GM18508 (cell line): ENCODE results near the gene SDK2.

ENCODE experiments used
- ATAC-seq: cut with Tn5 transposase; IDR thresholded peaks from one replicate; pipeline ENCODE4 v1.9.1; 2021; ENCODE audit warnings: moderate number of reproducible peaks; ENCODE audit not compliant: insufficient read depth, unreplicated experiment

SDK2 gene

DNA sequence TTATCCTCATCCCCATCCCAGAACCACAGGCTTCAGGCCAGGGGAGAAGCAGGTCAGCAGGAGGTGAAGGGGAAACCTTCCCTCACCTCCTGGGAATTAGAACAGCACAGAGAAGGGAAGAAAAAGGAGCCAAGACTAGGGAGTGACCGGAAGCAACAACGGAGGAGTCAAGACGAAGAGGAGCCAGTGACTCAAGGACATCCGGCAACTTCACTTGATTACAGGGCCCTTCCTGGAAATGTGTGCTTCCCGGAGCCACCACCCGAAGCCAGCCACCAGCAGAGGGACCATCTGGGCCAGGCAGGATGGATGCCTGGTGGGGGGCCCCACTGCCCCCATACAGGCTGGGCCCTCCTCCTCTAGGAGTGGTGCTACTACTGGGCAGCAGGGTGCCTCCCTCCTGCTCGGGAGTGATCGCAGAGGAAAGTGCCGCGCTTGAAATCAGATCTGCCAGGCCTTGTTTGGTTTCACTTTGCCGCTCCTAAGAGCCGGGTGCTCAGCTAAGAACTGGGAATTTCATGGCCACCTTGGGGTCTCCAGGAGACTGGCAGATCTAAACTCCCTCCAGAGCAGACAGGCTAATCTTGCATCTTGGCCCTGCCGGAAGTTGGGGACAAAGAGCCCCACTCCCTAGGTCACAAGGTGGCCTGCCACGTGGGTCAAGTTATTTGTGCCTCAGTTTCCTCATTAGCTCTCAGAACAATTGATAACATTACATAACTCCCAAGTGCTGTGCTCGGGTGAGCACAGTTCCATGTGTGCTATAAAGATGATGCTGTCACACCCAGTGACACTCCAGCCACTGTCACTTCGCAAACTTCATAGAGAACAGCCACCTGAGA, 339.1 kb downstream of the SDK2 start:
- no peak for ATAC-seq

DNA sequence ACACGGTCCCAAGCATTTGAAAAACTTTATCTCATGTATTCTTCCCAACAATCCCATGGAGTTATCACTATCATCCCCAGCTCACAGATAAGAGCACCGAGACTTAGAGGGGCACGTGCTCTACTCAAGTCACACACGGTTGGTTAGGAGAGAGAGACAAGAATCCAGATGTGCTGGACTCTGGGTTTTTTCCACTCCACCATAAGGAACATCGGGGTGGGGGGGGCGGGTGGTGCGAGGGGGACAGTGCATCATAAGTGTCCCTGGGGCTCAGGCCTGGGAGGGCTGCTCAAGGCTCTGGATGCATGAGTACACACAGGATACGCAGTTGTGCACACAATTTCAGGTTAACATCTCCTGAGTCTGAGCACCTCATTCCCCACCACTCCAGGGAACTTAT, 339.8 kb downstream of the SDK2 start:
- ATAC-seq = no peak

DNA sequence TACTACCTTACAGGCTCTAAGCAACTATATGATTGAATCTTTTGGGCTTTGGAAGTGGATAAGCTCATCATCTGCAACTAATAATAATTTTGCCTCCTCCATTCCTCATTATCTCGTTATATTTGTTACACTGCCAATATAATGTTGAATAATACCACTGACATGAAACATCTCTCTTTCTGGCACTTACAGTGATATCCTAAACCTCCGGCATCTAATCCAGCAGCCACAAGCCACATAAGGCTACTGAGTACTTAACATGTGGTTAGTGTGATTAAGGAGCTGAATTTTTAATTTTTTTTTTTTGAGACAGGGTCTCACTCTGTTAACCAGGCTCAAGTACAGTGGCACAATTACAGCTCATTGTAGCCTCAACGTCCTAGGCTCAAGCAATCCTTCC, 342.1 kb downstream of the SDK2 start:
- no peak for ATAC-seq

DNA sequence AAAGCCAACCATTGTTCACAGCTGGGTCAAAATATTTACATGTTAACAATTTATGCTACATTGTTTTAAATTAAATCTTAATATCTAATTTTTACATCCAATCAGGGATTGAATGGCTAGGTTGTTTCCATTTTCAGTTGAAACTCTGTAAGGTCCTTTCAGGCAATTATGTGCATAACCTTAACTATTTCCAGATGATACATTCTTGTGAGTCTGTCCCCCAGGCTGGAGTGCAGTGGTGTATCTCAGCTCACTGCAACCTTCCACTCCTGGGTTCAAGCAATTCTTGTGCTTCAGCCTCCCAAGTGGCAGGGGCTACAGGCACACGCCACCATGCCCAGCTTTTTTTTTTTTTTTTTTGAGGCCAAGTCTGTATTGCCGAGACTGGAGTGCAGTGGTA, 342.9 kb downstream of the SDK2 start:
- no peak for ATAC-seq

DNA sequence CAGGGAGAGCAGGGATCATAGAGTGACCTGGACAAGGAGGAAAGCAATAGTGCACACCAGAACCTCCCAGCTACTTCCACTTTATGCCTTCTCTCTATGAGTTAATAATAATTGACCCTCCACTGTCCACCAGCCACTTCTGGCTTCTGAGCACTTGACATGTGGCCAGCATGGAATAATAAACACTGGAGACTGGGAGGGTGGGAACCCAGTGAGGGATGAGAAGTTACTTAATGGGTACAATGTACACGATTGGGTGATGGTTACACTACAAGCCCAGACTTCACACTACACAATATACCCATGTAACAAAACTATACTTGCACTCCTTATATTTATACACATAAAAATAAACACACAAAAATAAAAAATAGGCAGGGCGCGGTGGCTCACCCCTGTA, 343.9 kb downstream of the SDK2 start:
- ATAC-seq = no peak

DNA sequence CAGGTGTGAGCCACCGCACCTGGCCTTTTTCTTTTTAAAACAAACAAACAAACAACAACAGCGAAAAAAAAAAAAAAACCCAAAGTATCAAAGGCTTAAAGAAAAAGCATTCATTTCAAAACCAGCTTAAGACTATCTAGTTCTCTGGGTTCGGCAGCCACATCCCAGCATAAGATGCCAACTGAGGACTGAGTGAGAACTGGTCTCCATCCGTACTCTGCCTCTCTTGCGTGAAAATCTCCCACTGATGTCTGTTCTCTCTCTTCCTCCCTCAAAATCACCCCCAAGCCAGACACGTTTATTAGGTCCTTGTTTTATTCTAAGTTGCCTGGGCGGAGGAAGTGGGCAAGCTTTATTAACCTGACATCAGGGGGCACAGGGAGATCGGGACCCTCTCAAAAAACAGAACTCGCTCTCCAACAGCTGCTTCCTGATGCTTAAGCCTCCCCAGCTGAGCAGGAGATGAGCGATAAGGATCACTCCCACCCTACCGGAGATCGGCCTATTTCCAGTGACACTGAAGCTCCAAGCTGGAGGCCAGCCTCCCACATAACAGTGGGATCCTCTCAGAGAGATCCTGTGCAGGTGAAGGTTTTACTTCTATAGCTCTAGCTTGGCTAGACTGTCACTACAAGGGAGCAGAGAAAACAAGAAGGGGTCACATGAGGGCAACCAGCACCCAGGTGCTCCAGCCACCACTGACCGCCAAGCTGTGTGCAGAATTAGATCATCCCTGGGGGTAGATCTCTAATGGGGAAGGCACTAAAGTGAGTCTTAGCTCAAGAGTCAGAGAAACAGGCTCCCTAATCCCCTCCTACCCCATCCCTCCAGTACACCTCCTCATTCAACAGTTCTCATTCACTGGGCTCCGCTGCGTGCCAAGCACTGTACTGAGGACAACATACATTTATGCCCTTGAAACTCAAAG, 346.0 kb downstream of the SDK2 start:
- ATAC-seq = no peak

DNA sequence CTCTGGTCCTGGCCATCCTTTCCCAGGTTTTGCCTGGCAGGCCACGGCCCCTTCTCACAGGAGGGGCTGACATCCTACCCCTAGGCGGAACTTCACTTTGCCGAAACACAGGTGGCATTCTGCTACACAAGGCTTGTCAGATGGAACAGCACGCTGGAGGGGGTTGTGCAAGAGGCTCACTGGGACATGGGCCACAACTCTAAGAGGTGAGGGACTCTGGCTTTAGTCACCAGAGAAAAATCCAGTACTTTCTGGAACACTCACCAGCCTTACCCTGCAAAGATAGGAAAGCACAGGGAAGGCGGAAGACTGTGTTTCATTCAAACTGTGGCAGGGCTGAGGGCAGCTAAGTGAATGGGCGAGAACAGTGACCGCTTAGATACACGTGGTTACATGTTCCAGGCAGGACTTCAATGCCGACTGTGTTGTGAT, 350.7 kb downstream of the SDK2 start:
- ATAC-seq = no peak

DNA sequence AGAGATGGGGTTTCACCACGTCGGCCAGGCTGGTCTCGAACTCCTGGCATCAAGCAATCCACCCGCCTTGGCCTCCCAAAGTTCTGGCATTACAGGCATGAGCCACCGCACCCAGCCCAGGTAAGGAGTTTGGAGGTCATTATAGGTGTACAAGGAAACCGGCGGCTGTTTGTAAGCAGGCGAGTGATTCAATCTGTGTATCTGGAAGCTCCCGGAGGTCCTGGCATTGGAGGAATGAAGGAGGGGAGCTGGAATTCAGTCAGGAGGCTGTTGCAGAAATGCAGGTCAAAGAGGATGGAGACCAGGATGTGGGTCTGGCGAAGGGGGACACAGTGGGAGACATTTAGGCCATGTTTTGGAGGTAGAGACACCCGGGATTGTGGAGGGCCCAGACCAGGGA, 351.2 kb downstream of the SDK2 start:
- ATAC-seq = no peak

DNA sequence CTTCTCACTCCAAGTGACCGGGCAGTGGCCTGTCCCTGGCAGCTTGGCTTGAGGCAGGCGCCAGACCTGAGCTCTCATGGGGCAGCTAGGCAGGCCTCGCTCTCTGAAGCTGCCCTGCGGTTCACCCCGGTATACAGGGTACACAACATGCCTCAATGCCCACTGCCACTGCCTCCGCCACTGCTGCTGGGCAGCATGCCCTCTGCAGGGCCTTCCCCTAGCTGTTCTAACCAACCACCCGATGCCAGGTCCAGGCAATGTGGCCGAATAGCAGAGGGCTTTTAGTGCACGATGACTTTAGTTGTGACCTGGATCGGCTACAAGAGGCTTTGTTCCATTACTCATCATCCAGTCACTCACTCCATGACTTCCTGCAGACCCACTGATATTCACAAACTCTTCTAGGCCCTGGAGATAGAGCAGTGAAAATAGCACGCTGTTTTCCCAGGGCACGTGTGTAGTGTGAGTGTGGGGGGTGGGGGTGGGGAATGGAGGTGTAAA, 352.2 kb downstream of the SDK2 start:
- no peak for ATAC-seq

DNA sequence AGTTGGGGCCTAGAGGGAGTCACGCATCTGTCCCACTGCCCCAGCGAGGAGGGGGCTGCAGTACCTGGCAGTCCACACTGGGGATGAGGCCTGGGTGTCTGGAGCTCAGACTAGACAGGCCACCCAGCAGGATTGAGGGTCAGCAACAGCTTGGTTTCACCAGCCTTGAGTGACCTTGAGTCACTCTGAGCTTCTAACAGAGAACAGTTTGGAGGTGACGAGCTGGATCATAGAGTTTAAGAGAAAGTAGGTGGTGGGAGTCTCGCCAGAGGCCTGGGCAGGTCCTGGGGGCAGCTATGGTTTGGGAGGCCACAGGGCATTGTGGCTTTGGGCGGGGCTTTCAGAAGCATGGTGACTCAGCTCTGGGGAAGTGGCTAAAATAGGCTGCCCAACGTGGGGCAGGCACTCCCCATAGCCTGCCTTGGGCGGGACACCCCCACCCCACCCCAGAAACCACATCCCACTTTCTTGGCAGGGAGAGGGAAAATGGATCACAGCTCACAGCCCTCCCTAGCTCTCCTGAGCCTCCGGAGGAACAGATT, 352.9 kb downstream of the SDK2 start:
- peak; percentile 91 for ATAC-seq

DNA sequence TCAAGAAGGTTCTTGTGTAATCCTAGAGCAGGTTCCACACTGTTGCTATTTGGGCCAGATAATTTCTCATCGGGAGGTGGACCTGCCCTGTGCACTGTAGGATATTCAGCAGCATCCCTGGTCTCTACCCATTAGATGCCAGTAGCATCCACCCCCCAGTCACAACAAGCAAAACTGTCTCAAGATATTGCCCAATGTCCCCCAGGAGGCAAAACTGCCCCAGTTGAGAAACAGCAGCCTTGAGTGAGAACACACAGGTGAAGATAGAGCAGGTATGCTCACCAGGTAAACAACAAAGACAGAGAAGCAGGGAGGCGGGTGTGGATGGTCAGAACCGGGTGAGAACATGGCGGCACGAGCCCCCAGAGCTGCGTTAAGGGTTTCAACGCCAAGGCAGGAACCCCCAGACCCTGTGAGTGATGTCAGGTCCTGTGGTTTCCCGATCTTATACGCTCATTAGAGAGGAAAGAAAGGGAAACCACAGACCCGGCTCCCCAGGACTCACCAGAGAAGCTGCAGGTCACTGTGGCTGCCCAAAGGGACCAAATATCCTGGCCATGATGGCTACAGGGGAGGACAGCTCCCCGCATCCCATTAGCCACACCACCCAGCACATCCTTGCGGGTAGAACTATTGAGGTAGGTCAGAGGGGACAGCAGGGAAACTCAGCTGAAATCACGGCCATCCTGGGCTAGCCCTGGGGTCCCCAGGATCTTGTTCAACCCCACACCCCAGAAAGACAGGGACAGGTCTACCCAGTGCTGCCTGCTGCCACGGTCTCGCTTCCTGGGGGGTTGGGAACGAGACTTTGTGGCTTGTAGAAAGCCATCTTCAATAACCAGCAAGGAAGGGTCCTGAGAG, 353.6 kb downstream of the SDK2 start:
- no peak for ATAC-seq

DNA sequence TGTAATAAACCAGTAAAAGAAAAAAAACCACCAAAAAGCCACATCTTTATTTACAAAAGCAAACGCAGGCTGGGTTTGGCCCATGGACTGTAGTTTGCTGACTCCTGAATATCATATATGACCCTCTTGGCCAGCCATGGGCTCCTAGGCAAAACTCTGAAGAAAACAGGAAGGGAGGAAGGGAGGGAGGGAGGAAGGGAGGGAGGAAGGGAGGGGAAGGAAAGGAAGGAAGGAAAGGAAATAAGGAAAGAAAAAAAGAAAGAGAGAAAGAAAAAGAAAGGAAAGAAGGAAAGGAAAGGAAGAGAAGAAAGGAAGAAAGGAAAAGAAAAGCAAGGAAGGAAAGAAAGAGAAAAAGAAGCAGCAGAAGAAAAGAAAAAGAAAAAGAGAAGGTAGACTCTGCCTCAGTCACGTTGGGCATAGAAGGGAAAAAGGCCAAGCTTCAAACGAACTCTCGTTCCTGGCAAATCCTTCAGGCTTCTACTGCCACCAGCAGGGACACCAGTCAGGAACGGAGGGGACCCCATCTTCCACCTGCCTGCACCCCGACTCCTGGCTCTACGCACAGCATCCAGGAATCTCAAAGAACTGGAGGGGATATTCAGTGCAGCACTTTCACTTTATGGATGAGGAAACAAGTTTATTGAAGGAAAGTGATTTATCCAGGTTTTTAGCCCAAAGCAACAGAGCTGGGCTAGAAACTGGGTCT, 354.5 kb downstream of the SDK2 start:
- ATAC-seq = no peak

DNA sequence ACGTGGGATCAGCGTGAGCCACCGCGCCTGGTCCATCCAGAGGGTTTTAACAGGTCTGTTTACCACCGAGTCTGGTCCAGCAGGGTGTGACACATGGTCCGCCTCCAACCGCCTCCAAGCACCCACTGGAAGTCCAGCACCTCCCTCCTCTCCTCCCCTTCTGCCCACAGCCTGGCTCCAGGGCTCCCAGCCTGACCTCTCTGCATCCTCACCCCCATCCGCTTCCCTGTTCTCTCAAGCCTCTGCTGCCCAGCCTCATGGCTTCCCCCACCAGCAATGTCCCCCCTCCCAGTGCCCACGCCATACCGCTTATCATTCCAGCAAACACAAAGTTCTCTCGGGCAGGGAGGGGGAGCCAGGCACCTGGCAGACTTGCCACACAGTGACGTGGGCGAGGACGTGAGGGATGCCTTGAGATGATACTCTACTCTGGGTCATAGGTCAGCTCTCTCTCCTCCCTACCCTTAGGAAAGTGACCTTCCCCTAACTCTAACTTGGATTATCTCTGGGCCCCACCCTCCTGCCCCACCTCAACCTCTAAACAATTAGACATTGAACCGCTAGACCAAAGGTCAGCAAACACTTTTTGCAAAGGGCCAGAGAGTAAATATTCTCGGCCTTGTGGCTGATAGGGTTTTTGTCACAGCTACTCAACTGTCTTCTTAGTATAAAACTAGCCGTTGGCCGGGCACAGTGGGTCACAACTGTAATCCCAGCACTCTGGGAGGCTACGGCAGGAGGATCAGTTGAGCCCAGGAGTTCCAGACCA, 355.5 kb downstream of the SDK2 start:
- no peak for ATAC-seq

DNA sequence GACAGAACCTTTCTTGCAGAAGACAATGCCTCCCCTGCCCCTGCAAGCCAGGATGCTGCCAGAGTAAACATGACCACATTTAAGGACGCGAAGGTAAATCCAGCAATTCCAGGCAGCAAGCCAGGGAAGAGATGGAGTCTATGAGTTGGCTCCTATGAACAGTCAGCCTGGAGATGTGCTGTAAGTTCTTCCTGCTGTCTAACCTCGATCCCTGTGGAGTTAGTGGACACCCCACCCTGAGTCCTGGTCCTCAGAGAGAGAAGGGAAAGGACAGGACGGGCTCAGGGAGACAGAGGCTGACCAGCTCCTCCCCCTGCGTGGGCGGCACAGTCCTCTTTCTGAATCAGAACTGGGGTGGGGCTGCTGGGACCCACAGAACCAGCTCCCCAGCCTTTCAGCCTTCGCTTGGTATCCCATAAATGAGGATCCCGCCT, 357.4 kb downstream of the SDK2 start:
- no peak for ATAC-seq

DNA sequence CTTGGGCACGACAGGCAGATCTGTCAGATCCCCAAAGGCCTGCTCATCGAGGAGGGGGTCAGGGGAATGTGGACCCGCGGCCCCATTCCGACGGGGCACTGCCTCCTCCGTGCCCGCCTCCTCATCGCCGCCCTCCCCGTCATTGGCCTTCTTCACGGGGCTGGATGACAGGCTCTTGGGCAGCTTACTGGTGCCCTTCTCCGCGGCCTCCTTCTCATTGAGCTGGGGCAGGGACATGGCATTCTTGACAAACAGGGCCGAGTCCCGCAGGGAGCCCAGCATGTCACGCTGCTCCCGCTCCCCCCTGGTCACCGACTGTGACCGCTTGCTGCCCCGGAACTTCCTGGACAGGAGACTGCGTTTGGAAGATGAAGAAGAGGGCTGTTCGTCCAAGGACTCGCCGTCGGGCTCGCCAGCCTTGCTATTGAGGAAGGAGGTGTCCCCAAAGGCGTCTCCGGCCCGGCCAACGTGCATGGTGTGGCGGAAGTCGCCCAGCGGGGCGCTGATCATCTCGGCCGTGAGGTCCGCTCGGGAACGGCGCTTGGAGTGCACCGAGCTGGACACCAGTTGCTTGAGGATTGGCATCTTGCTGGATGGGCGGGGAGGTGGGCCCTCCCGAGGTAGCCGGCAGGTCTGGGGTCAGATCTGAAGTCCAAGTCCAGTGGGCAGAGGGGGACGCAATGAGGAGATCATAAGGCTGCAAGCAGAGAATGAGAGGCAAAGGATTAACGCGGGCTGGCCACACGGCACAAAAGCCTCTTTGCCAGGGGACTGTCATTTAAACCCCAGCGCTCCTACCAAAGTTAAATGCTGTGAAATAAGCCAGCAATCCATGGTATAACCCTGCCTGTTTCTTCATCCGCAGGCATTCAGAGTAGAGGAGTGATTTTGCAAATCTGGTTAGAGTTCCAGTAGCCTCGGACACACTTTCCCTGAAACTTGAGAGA, 358.1 kb downstream of the SDK2 start:
- no peak for ATAC-seq

DNA sequence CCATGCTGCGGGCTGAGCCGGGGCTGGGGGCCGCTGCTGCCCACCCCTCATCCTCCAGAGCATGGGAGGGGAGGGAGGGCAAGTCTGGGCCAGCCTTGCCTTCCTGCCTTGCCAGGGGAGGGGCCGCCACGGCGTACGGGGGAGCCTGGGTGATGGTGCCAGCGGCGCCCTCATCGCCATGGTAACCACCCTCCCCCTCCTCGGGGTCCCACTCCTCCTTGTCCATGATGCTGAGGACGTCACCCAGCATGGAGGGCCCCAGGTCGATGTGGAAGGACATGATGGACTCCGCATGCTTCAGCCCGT, 358.7 kb downstream of the SDK2 start:
- no peak for ATAC-seq

DNA sequence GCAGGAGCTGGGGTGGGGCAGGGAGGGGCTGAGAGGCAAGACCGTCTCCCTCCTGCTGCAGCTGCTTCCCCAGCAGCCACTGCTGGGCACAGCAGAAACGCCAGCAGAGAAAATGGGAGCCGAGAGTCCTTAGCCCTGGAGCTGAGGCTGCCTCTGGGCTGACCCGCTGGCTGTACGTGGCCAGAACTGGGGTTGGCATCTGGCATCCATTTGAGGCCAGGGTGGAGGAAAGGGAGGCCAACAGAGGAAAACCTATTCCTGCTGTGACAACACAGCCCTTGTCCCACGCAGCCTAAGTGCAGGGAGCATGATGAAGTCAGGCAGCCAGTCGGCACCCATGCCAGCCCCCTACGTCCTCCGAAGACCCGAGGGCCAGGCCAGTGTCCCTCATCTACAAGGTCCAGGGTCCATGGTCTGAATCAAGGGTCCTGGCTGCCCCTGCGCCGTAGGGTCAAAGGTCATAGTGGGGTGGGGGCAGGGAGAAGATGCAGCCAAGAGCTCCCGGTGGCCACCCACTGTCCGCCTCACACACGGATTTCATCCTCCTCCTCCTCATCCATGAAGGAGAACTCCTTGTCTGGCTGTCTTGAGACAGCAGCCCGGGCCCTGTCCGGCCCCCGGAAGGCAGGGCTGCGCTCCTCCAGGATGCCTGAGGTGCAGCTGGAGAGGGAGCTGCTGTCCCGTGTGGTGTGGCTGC, 359.2 kb downstream of the SDK2 start:
- no peak for ATAC-seq
